IMR-90 (cell line): ENCODE measurements around the gene FBXO5.

Source experiments
- BHLHE40 ChIP-seq: fragments of 150-350 bp; IDR thresholded peaks from 2 replicates; pipeline ENCODE4 v1.6.1; 2016; ENCODE audit warnings: mild to moderate bottlenecking, low read depth, low read length
- CTCF ChIP-seq: conservative IDR thresholded peaks from 2 replicates; pipeline ENCODE4 v1.5.1; 2012; ENCODE audit warnings: mild to moderate bottlenecking, low read depth, low read length, improper control_type of control experiment
- MXI1 ChIP-seq: IDR thresholded peaks from 2 replicates; pipeline ENCODE4 v1.6.1; 2012; ENCODE audit warnings: low read depth, mild to moderate bottlenecking, low read length, moderate library complexity, borderline replicate concordance
- POLR2A ChIP-seq: IDR thresholded peaks from 2 replicates; pipeline ENCODE4 v1.6.1; 2012; ENCODE audit warnings: mild to moderate bottlenecking, low read depth, low read length
- RAD21 ChIP-seq: IDR thresholded peaks from 2 replicates; pipeline ENCODE4 v1.6.1; 2012; ENCODE audit warnings: low read length, improper control_type of control experiment
- RFX5 ChIP-seq: IDR thresholded peaks from 2 replicates; pipeline ENCODE4 v1.8.0; 2012; ENCODE audit warnings: low read depth, mild to moderate bottlenecking, low read length, moderate library complexity

- no peak for TF ChIP-seq CTCF
- TF ChIP-seq POLR2A, result no peak
- no peak for TF ChIP-seq MXI1
- TF ChIP-seq BHLHE40, result no peak
- no peak for TF ChIP-seq RAD21
- TF ChIP-seq RFX5, result no peak
These were observed 1.7 kb upstream of the FBXO5 start for GRCh38 chr6:152984513-152984872.
